Islet precursor cell (in vitro differentiated cells): ENCODE data around the gene DDRGK1.
"Not testable (repeated sequence)": the region's sequence is repeated elsewhere in the genome, so short reads cannot be mapped to it uniquely, and the experiment has no call there.

Source experiments
- DNase-seq: peaks from one replicate; pipeline ENCODE4 v3.0.0-alpha.2; 2018

Gene DDRGK1

GRCh38 chr20:3163099-3164042 lies 41.1 kb downstream of the DDRGK1 start:
- no peak for DNase-seq

- DNase-seq: no peak
Observed at GRCh38 chr20:3162080-3162611, 42.3 kb downstream of the DDRGK1 start.

- no peak for DNase-seq
Observed at GRCh38 chr20:3161316-3162079, 43.0 kb downstream of the DDRGK1 start.

GRCh38 chr20:3160418-3160817 lies 44.1 kb downstream of the DDRGK1 start:
- DNase-seq: no peak

GRCh38 chr20:3158968-3159431 lies 45.5 kb downstream of the DDRGK1 start:
- DNase-seq: no peak

DNA sequence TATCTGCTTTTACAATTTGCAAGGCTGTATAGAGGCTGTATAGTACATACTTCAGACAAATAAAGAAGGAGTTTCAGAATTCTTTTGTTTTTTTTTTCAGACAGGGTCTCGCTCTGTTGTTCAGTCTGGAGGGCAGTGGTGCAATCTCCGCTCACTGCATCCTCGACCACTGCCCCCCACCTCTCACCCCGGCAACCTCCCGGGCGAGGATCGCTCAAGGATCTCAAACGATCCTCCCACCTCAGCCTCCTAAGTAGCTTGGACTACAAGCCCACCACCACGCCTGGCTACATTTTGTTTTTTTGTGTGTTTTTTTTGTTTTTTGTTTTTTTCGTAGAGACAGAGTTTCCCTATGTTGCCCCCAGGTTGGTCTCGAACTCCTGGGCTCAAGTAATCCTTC lies 46.7 kb downstream of the DDRGK1 start:
- DNase-seq: no peak

DNA sequence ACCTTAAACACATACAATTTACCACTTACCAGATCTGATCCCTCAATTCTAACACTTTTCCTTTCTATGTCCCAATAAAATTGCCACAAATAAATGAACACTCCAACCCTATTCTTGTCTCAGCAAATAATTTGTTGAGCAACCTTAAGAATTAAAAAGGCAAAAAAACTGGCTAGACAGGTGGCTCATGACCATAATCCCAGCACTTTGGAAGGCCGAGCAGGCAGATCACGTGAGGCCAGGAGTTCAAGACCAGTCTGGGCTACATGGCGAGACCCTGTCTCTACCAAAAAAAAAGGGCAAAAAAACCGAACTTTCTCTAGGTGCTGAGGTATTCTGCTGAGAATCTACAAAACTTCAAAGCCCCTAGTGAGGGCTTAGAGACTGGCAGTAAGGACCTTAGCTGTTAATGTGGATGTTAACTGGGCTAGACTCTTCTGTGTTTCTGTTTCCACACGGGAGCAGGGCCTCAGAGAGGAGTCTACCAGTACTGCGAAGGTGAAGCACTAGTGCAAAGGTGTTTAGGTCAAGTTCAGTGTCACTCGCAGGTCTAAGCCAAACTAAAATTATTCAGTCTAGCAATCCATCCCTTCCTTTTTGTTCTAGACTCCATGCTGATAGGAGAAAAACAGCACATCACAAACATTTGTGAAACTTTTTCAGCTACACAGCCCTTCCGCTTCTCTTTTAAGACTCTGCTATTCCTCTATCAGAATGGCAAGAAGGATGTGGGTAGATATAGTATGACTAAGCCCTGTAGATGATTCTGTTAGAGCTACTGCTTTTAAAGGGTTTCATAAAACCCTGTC lies 47.5 kb downstream of the DDRGK1 start:
- DNase-seq: no peak

DNA sequence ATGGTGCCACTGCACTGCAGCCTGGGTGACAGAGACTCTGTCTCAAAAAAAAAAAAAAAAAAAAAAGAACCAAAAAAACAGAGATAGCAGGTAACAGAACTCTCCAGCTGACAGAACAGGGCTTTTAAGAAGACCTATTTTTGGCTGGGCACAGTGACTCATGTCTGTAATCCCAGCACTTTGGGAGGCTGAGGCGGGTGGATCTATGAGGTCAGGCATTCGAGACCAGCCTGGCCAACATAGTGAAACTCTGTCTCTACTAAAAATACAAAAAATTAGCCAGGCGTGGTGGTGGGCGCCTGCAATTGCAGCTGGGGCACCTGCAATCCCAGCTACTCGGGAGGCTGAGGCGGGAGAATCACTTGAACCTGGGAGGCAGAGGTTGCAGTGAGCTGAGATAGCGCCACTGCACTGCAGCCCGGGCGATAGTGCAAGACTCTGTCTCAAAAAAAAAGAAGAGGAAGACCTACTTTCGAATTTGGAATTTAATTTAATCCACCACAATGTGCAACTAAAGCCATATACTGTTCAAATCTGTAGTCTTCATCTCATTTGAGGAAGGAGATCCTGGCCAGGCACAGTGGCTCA lies 52.3 kb downstream of the DDRGK1 start:
- DNase-seq: not testable (repeated sequence)

- DNase-seq: no peak
Observed at GRCh38 chr20:3150908-3151307, 53.6 kb downstream of the DDRGK1 start.

DNA sequence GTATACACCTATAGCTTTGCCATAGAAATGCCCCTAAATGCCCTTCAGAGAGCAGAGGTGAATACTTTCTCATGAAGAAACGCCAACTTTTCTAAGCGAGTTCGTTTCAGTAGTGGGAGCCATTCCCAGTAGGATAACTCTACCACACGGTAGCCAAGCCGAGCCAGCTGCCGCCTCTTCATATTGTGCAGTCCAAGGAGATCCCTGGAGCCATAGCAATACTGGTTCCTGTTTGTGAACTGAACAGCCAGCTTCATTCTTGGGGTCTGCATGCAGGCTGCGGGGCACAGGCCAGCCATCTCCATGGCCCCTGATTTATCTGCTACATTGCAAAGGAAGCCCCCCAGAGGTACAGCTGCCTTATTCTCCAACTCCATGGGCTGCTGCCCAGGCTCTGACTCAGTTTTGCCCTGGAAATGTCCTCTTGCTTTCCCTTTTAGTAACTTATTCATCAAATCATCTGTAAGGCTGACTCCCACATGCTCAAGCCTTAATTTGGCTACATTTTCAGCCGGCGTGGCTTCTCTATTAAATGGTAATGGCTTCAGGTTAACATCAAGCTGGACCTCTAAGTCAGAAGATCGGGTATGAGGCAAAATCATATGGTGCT lies 57.6 kb downstream of the DDRGK1 start:
- DNase-seq: no peak

GRCh38 chr20:3141757-3142156 lies 62.7 kb downstream of the DDRGK1 start:
- no peak for DNase-seq
